Natural killer cell (primary cell): Measurements from ENCODE around the gene PASK. TPM values are rescaled to one million over a fixed set of nuclear protein-coding genes. Genes with fewer than 3 reads are reported as not detected.

Experiments used
- ATAC-seq, 3 donors: fragments of 150-1000 bp in 2 of 3; fragments of 200-7000 bp in 1 of 3; cut with Tn5 transposase; 1 replicate in 1 of 3; 2 replicates in 2 of 3; pipeline ENCODE4 v1.10.0; 2021; ENCODE audit warnings: mild to moderate bottlenecking in 2 of 3, moderate library complexity in 2 of 3
- DNase-seq, 2 donors: peaks; one replicate each; pipeline versions ENCODE4 v3.0.0 to v3.0.0-alpha.2; 2013 to 2021; ENCODE audit warnings: mixed read lengths in 1 of 2
- H3K27ac ChIP-seq: one replicate; pipeline ENCODE4 v1.5.1; 2013; ENCODE audit warnings: mild to moderate bottlenecking, low read length
- H3K27me3 ChIP-seq: one replicate; pipeline ENCODE4 v1.6.1; 2013; ENCODE audit warnings: low read length; ENCODE audit not compliant: control insufficient read depth, insufficient read depth
- H3K36me3 ChIP-seq: one replicate; pipeline ENCODE4 v1.6.1; 2013; ENCODE audit warnings: low read length; ENCODE audit not compliant: control insufficient read depth, insufficient read depth
- H3K4me1 ChIP-seq: one replicate; pipeline ENCODE4 v1.6.1; 2013; ENCODE audit warnings: low read length; ENCODE audit not compliant: control insufficient read depth, insufficient read depth
- H3K4me3 ChIP-seq: one replicate; pipeline ENCODE4 v1.5.1; 2013; ENCODE audit warnings: low read length
- H3K9me3 ChIP-seq: one replicate; pipeline ENCODE4 v1.6.1; 2013; ENCODE audit warnings: low read length; ENCODE audit not compliant: control insufficient read depth, insufficient read depth
- H3K27ac Mint-ChIP-seq, 2 donors: one replicate each; pipeline ENCODE4 v1.8.0; 2022; ENCODE audit warnings: mild to moderate bottlenecking in 2 of 2, mixed read lengths in 2 of 2, moderate library complexity in 1 of 2
- H3K27me3 Mint-ChIP-seq, 2 donors: one replicate each; pipeline ENCODE4 v1.8.0; 2022; ENCODE audit warnings: low read depth in 2 of 2, mixed read lengths in 2 of 2
- H3K36me3 Mint-ChIP-seq: one replicate; pipeline ENCODE4 v1.8.0; 2022; ENCODE audit warnings: mixed read lengths
- H3K4me1 Mint-ChIP-seq, 2 donors: one replicate each; pipeline ENCODE4 v1.8.0; 2022; ENCODE audit warnings: mixed read lengths in 2 of 2
- H3K4me3 Mint-ChIP-seq: one replicate; pipeline ENCODE4 v1.8.0; 2022; ENCODE audit warnings: mild to moderate bottlenecking, moderate library complexity, mixed read lengths
- H3K9me3 Mint-ChIP-seq, 2 donors: one replicate each; pipeline ENCODE4 v1.8.0; 2022; ENCODE audit warnings: mixed read lengths in 2 of 2
- WGBS: methylation state at CpG from one replicate; pipeline ENCODE4 v1.1.7; 2013; ENCODE audit warnings: missing lambda C conversion rate; ENCODE audit not compliant: insufficient coverage; 5-methylcytosine and 5-hydroxymethylcytosine counted together
- intact Hi-C: fragments of 100-400 bp; cut with micrococcal nuclease; formaldehyde crosslinking; loops from one replicate; pipeline ENCODE4 v1.14.2; 2022
- total RNA-seq, 4 donors: library from RNA; stranded (reverse); fragments of 120-200 nt in 1 of 4; gene quantifications; one replicate each; pipeline versions ENCODE4 v1.2.3 to v1.2.4, GENCODE V29; 2013 to 2022
- TF ChIP-seq, protein P1 (sequence below): fragments of 200-600 bp; IDR thresholded peaks from one replicate; pipeline ENCODE4 v1.8.0; 2022; ENCODE audit warnings: antibody characterized with exemption

The PASK gene
- total RNA-seq, 3 donors from 2014 or later (not counting 1 experiment from before 2014, with no cell fraction given) = 27.9 to 45.2 (median 36.2) TPM

- peaks cover 33% of the 10 kb centered on the region for H3K4me1 ChIP-seq
- H3K27me3 ChIP-seq = no peaks in the 10 kb centered on the region
- H3K36me3 Mint-ChIP-seq = no peaks in the 10 kb centered on the region
- TF ChIP-seq, protein P1, sequence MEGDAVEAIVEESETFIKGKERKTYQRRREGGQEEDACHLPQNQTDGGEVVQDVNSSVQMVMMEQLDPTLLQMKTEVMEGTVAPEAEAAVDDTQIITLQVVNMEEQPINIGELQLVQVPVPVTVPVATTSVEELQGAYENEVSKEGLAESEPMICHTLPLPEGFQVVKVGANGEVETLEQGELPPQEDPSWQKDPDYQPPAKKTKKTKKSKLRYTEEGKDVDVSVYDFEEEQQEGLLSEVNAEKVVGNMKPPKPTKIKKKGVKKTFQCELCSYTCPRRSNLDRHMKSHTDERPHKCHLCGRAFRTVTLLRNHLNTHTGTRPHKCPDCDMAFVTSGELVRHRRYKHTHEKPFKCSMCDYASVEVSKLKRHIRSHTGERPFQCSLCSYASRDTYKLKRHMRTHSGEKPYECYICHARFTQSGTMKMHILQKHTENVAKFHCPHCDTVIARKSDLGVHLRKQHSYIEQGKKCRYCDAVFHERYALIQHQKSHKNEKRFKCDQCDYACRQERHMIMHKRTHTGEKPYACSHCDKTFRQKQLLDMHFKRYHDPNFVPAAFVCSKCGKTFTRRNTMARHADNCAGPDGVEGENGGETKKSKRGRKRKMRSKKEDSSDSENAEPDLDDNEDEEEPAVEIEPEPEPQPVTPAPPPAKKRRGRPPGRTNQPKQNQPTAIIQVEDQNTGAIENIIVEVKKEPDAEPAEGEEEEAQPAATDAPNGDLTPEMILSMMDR = no peak
- H3K4me1 Mint-ChIP-seq = no peaks in the 10 kb centered on the region
- H3K9me3 ChIP-seq = no peaks in the 10 kb centered on the region
- peaks cover 7% of the 10 kb centered on the region for H3K36me3 ChIP-seq
- H3K9me3 Mint-ChIP-seq = no peaks in the 10 kb centered on the region
- H3K4me3 Mint-ChIP-seq = no peak overlapping the region
- H3K27me3 Mint-ChIP-seq = no peaks in the 10 kb centered on the region
- no peak overlapping the region for H3K27ac ChIP-seq
- 96% methylated on average over 21 of the region's 21 CpGs for WGBS
- H3K27ac Mint-ChIP-seq = no peak overlapping the region
- no peak for ATAC-seq
- intact Hi-C loops = no loop called here
- H3K4me3 ChIP-seq = no peak overlapping the region
- DNase-seq = no peak
Observed at GRCh38 chr2:241126201-241126611, 23.1 kb downstream of the PASK start.

DNA sequence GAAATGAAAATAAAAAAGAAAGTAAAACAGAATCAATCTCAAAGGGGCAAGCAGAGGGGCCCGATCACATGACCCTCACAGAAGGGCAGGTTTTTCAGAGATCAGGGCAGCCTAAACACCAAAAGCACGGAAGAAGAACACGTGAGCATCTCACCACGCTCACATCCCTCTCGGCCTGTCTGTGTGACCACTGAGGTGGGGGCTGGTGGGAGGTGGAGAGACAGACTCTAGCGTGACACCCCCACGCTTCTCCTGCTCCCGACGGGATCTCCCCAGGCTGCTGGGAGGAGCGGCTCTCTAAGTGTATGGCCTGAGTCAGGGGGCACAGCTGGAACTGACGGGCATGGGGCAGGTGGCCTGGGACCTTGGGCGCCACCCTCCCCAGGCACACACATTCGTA, 23.6 kb downstream of the PASK start:
- TF ChIP-seq, protein P1 = no peak
- no peak overlapping the region for H3K4me3 ChIP-seq
- H3K4me3 Mint-ChIP-seq = no peak overlapping the region
- H3K4me1 Mint-ChIP-seq = no peaks in the 10 kb centered on the region
- ATAC-seq = no peak
- H3K4me1 ChIP-seq = peaks cover 33% of the 10 kb centered on the region
- intact Hi-C loops = no loop called here
- no peaks in the 10 kb centered on the region for H3K27me3 ChIP-seq
- H3K27me3 Mint-ChIP-seq = no peaks in the 10 kb centered on the region
- H3K27ac ChIP-seq = peak overlapping the region; percentile 1
- H3K9me3 Mint-ChIP-seq = no peaks in the 10 kb centered on the region
- DNase-seq = peak in 1 of 2 donors; percentile 39
- H3K36me3 ChIP-seq = peaks cover 7% of the 10 kb centered on the region
- no peak overlapping the region for H3K27ac Mint-ChIP-seq
- H3K9me3 ChIP-seq = no peaks in the 10 kb centered on the region
- no peaks in the 10 kb centered on the region for H3K36me3 Mint-ChIP-seq
- WGBS = 88% methylated on average over 13 of the region's 13 CpGs

DNA sequence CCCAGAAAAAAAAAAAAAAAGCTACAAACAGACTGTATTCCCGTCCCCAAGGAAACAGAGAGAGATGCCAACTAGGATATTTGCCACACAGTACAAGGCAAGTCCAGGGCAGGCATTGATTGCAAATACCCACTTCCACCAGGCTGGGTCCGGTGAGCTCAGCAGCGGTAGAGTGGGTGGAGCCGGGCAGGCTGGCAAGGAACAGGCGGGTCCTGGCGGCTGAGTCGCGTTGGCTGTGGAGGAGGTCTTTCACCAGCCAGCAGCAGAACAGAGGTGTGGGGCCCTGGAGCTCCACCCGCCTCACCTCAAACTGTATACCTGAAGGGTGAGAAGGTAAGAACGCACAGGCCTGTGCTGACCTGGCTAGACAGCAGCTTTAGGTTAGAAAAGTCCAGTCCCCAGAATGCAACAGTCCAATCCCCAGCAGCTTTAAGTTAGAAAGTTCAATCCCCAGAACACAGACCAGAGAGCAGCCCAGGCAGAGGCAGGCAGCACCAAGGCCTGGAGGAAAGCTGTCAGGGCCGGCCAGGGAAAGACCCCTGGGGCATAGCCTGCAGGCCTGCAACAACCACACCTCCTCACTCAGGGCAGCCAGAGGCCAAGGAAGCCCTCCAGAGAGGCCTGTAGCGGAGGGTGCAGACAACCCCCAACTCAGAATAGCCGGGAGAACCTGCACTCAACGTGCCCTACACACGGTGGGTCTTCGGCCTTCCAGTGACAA, 25.3 kb downstream of the PASK start:
- intact Hi-C loops = no loop called here
- Histone ChIP-seq H3K27ac (no peak overlapping the region), H3K4me1 (peaks cover 26% of the 10 kb centered on the region), H3K9me3 (no peaks in the 10 kb centered on the region), H3K4me3 (no peak overlapping the region), H3K36me3 (peaks cover 7% of the 10 kb centered on the region), H3K27me3 (no peaks in the 10 kb centered on the region)
- Mint-ChIP-seq H3K9me3 (no peaks in the 10 kb centered on the region), H3K27ac (no peak overlapping the region), H3K4me3 (no peak overlapping the region), H3K36me3 (no peaks in the 10 kb centered on the region), H3K27me3 (no peaks in the 10 kb centered on the region), H3K4me1 (no peaks in the 10 kb centered on the region)
- WGBS = over 99% methylated on average over 16 of the region's 16 CpGs
- DNase-seq (peak in 1 of 2 donors; percentile 67), ATAC-seq (no peak)
- TF ChIP-seq, protein P1 = no peak
